ENCODE data around the gene COX17.

Gene COX17

DNA sequence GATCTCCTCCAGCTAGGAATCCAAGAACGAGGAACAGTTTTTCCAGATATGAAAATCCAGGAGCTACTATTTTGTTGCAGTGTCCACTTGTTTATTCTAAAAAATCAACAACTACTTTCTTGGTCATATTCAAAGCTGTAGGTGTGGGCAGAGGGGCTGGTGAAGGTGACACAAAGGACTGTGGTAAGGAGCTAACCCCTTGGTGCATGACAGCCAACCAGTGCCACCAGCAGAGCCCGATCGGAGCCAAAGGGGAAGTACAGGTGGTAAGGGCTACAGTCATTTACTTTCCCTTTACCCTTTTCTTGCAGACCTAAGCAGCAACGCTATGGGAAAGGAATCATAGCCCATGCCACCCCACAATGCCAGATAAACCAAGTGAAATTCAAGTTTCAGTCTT lies 48.8 kb downstream of the COX17 start:
- H3K4me1 Mint-ChIP-seq (ENCODE audit: low read depth) = peaks cover 22% of the 10 kb centered on the region
- no peaks in the 10 kb centered on the region for H3K9me3 Mint-ChIP-seq
- H3K36me3 Mint-ChIP-seq (ENCODE audit: low read depth) = no peaks in the 10 kb centered on the region
- H3K4me3 Mint-ChIP-seq = no peak overlapping the region
- H3K27me3 Mint-ChIP-seq (ENCODE audit: low read depth) = peaks cover 3% of the 10 kb centered on the region
- peak overlapping the region; percentile 34 for H3K27ac Mint-ChIP-seq

DNA sequence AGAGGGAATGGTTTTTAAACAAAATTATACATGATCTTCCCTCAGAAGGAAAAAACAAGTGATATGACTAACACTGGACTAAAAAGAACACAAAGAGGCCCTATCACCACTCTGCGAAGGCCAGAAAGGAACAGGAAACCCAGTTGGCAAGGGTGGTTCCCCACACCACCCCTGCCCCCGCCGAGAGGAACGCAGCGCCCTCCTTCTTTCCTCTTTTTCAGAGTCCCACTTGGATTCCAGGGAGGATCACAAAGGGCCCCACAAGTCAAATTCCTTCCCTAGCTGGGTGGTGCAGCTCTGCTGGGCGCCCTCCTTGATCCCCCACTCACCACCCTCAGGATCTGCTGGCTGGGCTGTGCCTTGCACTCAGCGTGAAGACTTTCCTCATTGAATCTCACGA lies 49.7 kb downstream of the COX17 start:
- Mint-ChIP-seq H3K36me3 (ENCODE audit: low read depth) (no peaks in the 10 kb centered on the region), H3K4me1 (ENCODE audit: low read depth) (peaks cover 22% of the 10 kb centered on the region), H3K9me3 (no peaks in the 10 kb centered on the region), H3K27me3 (ENCODE audit: low read depth) (peaks cover 3% of the 10 kb centered on the region), H3K27ac (peak overlapping the region; percentile 18), H3K4me3 (no peak overlapping the region)

DNA sequence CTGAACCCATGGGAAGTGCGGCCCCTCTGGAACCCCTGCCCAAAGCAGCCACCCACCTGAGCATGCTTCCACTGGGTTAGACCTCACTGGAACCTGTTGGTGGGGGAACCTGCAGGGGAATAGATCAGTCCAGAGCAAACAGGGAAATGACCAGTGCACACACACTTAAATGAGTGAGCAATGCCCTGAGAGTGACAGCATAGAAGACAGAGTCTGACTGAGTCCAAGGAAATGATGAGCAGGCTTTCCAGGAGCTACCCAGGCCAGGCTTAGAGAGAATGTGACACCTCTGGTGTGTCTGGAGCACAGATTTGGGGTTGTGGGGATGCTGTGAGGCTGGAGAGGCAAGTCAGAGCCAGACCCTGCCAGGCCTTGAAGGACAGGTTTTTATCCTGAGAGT lies 51.0 kb downstream of the COX17 start:
- H3K4me3 Mint-ChIP-seq = no peak overlapping the region
- peaks cover 22% of the 10 kb centered on the region for H3K4me1 Mint-ChIP-seq (ENCODE audit: low read depth)
- H3K9me3 Mint-ChIP-seq = no peaks in the 10 kb centered on the region
- H3K27ac Mint-ChIP-seq = no peak overlapping the region
- peaks cover 3% of the 10 kb centered on the region for H3K27me3 Mint-ChIP-seq (ENCODE audit: low read depth)
- H3K36me3 Mint-ChIP-seq (ENCODE audit: low read depth) = no peaks in the 10 kb centered on the region

DNA sequence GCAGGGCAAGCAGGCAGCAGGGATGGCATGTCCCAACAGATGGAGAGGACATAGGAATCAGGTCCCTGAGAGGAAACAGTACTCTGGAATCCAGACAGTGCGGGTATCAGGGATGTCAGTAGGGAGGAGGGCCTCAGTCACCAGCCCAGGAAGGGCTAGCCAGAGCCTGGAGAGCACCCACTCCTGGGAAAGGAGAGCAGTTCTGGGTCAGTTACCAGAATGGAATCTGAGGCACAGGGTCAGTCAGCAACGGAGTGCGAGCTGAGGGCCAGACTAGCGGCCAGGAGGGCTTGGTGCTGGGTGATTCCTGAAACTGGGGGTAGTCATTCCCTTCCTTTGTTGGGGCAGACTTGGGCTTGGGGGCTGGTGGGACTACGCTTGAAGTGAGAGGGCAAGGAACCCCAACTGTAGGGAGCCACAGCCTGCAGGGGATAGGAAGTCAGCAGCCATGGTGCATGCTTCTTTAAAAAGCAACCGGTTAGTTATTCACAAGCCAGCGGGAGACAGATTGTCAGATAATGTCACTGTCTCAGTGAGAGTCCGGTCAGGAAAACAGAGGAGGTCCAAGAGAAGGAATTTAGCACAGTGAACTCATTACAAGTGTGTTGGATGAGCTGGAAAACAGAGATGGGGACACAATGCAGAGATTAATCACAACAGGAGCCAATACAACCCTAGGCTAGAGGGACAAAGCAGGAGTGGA lies 51.6 kb downstream of the COX17 start:
- no peak overlapping the region for H3K4me3 Mint-ChIP-seq
- peaks cover 22% of the 10 kb centered on the region for H3K4me1 Mint-ChIP-seq (ENCODE audit: low read depth)
- peaks cover 3% of the 10 kb centered on the region for H3K27me3 Mint-ChIP-seq (ENCODE audit: low read depth)
- no peaks in the 10 kb centered on the region for H3K36me3 Mint-ChIP-seq (ENCODE audit: low read depth)
- H3K27ac Mint-ChIP-seq = no peak overlapping the region
- H3K9me3 Mint-ChIP-seq = no peaks in the 10 kb centered on the region

DNA sequence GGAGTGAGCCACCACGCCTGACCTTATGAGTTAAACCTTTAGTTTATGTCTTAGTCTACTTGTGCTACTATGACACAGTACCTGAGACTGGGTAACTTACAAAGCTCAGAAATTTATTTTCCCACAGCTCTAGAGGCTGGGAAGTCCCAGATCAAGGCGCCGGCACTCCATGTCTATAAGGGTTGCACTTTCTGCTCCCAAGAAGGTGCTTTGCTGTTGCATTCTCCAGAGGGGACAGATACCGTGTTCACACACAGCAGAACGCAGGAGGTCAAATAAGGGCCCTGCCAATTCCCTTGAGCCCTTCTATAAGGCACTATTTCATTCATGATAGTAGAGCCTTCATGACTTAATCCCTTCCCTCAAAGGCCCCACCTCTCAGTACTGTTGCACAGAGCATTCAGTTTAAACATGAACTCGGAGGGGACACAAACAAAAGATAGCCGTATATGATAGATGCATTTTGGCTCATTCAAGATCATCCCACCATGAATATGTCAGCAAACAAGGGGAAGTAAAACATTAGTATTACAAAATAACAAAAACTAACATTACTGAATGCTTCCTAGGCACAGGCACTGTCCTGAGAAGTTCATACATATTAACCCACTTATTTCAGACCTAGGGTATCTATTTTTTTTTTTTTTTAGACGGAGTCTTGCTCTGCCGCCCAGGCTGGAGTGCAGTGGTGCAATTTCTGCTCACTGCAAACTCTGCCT lies 53.0 kb downstream of the COX17 start:
- Mint-ChIP-seq H3K9me3 (no peaks in the 10 kb centered on the region), H3K36me3 (ENCODE audit: low read depth) (no peaks in the 10 kb centered on the region), H3K27ac (no peak overlapping the region), H3K27me3 (ENCODE audit: low read depth) (peaks cover 4% of the 10 kb centered on the region), H3K4me1 (ENCODE audit: low read depth) (peaks cover 21% of the 10 kb centered on the region), H3K4me3 (no peak overlapping the region)

DNA sequence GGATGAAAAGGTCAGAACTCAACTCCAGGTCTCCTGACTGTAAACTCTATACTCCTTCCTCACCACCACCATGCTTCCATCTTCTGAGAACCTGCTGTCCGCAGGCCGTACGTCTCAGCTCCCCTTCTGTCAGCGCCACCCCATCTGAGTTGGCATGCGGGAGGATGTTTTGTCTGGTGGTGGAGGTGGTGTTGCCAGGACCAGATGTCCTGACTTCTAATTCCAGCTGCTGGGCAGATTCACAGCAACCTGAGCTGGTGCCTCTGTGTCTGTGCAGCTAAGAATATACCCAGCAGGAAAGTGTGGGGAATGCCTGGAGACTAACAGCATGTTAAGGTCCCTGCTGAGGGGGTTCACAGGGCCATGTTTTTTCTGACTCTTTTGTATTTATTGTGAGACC lies 56.3 kb downstream of the COX17 start:
- no peak overlapping the region for H3K4me3 Mint-ChIP-seq
- H3K4me1 Mint-ChIP-seq (ENCODE audit: low read depth) = no peaks in the 10 kb centered on the region
- H3K36me3 Mint-ChIP-seq (ENCODE audit: low read depth) = no peaks in the 10 kb centered on the region

More for the DNA sequence above, 56.3 kb downstream of the COX17 start:
- no peak overlapping the region for H3K27ac Mint-ChIP-seq
- peaks cover 12% of the 10 kb centered on the region for H3K27me3 Mint-ChIP-seq (ENCODE audit: low read depth)
- H3K9me3 Mint-ChIP-seq = no peaks in the 10 kb centered on the region

Measured in T-helper 1 cell treated with Interleukin-12 subunit alpha and Interleukin-12 subunit beta and Interleukin-4 antibody, amounts not matched to agents 30 μg/mL and 1 μg/mL, for 36 hours (primary cell).